Measurements from ENCODE around the gene CD44.
A peak's percentile ranks its signal among the peaks of the same experiment; 100 is the strongest.

CD44 gene

GRCh38 chr11:35179466-35180135, 40.6 kb downstream of the CD44 start:
- DNase-seq = no peak

- no peak for DNase-seq
These were observed 41.6 kb downstream of the CD44 start for GRCh38 chr11:35180317-35181233.

- DNase-seq = no peak
These were observed 43.5 kb downstream of the CD44 start for GRCh38 chr11:35182317-35182939.

- no peak for DNase-seq
These were observed 44.5 kb downstream of the CD44 start for GRCh38 chr11:35183326-35183925.

GRCh38 chr11:35185696-35186095, 46.7 kb downstream of the CD44 start:
- no peak for DNase-seq

GRCh38 chr11:35187996-35188395, 49.0 kb downstream of the CD44 start:
- no peak for DNase-seq

- DNase-seq = no peak
These were observed 51.9 kb downstream of the CD44 start for GRCh38 chr11:35190804-35191348.

- DNase-seq = no peak
These were observed 53.4 kb downstream of the CD44 start for GRCh38 chr11:35192347-35192746.

GRCh38 chr11:35193767-35194166, 54.8 kb downstream of the CD44 start:
- DNase-seq = no peak

- no peak for DNase-seq
These were observed 58.3 kb downstream of the CD44 start for GRCh38 chr11:35197292-35197691.

GRCh38 chr11:35200811-35201341, 61.9 kb downstream of the CD44 start:
- no peak for DNase-seq

GRCh38 chr11:35204614-35205013, 65.6 kb downstream of the CD44 start:
- no peak for DNase-seq

- DNase-seq = no peak
These were observed 67.6 kb downstream of the CD44 start for GRCh38 chr11:35206616-35207015.

GRCh38 chr11:35207471-35208403, 68.8 kb downstream of the CD44 start:
- no peak for DNase-seq

GRCh38 chr11:35208795-35209194, 69.8 kb downstream of the CD44 start:
- DNase-seq = no peak

- DNase-seq = no peak
These were observed 72.0 kb downstream of the CD44 start for GRCh38 chr11:35210876-35211546.

GRCh38 chr11:35211952-35212351, 73.0 kb downstream of the CD44 start:
- DNase-seq = no peak

- DNase-seq = no peak
These were observed 75.3 kb downstream of the CD44 start for GRCh38 chr11:35214226-35214770.

- peak; percentile 40 for DNase-seq
These were observed 75.8 kb downstream of the CD44 start for GRCh38 chr11:35214792-35215193.

- no peak for DNase-seq
These were observed 77.0 kb downstream of the CD44 start for GRCh38 chr11:35215945-35216344.
